ENCODE data around the gene SPAG4. TPM values are rescaled to one million over a fixed set of nuclear protein-coding genes. Genes with fewer than 3 reads are reported as not detected.
A peak's percentile ranks its signal among the peaks of the same experiment; 100 is the strongest.

Gene SPAG4
- total and polyA plus RNA-seq, 10 of the 15 experiments (the other 5 are each of a cell fraction or from before 2014, with no cell fraction given) = 0.90 to 12.5 (median 2.4) TPM

GRCh38 chr20:35664466-35665206 lies 49.0 kb downstream of the SPAG4 start, which contains the start of the genes CPNE1 and RBM12:
TSS of gene CPNE1 (minus strand) at chr20:35664900. CDS start at chr20:35632923, 31,977 bp downstream.
TSS of gene RBM12 (minus strand) at chr20:35664900. CDS start at chr20:35655322, 9,578 bp downstream.
- Histone ChIP-seq H3K79me2 (ENCODE audit: control insufficient read depth, insufficient read depth, low read length) (peaks cover 54% of the 10 kb centered on the region), H3K4me2 (ENCODE audit: control insufficient read depth, insufficient read depth) (peak within 1 kb of the TSS; percentile 98), H3K36me3 (ENCODE audit: control insufficient read depth in 2 of 2, insufficient read depth in 2 of 2, low read length in 1 of 2) (peaks cover 0 to 8% of the 10 kb centered on the region in 2 experiments; a peak in 1 of 4 replicates), H3K9ac (ENCODE audit: control insufficient read depth, insufficient read depth, low read length) (peak within 1 kb of the TSS; percentile 87), H2AFZ (ENCODE audit: control insufficient read depth, low read depth, low read length) (peak within 1 kb of the TSS; percentile 94), H3K9me3 (replicated peaks; ENCODE audit: control insufficient read depth, insufficient read depth, low read length) (no peaks in the 10 kb centered on the region), H3K4me1 (ENCODE audit: control insufficient read depth, insufficient read depth, low read length) (peaks cover 10% of the 10 kb centered on the region), H4K20me1 (ENCODE audit: control insufficient read depth, insufficient read depth) (peaks cover 10% of the 10 kb centered on the region), H3K27ac (ENCODE audit: control insufficient read depth, insufficient read depth) (peak within 1 kb of the TSS; percentile 87), H3K27me3 (replicated peaks in 1 of 2; ENCODE audit: control insufficient read depth in 2 of 2, insufficient read depth in 2 of 2, low read length in 1 of 2) (no peaks in the 10 kb centered on the region), H3K4me3 (peak within 1 kb of the TSS; percentile 87)
- under 1% methylated on average over 51 of the region's 61 CpGs for WGBS (ENCODE audit: insufficient coverage, insufficient replicate concordance, low lambda C conversion rate, missing lambda C conversion rate)
- POLR2A ChIA-PET = interaction anchor here (0.6 to 2.9 kb wide), 7 partner anchors 47 to 290 kb away, joined by 3 to 24 read pairs (median 7); partner anchors contain the start of genes RBM39, SCAND1 and SPAG4
- CTCF ChIA-PET = interaction anchor here (0.7 to 2.5 kb wide), 3 partner anchors 46 to 78 kb away, joined by 3 to 9 read pairs (median 3); no protein-coding TSS in a partner anchor
- intact Hi-C loops (cut with micrococcal nuclease; ENCODE audit: unreplicated experiment) (loop anchor here (2.0 kb wide), 2 partner anchors 46 to 78 kb away; partner anchors contain the start of gene RBM39), in situ Hi-C loops (cut with MboI) (no loop called here)
- peak; percentile 86 for FAIRE-seq
- RAD21 ChIA-PET (ENCODE audit: unreplicated experiment) = interaction anchor here (0.7 to 4.5 kb wide), 4 partner anchors 46 to 640 kb away, joined by 3 to 29 read pairs (median 6); partner anchors contain the start of genes RBM39 and SPAG4
- ATAC-seq = peak; percentile 87
- DNase-seq (ENCODE audit: low read depth, low spot score) = peak; percentile 79
- no TSS peak for BruUV-seq (replicated peaks)
- SMC1A ChIA-PET (ENCODE audit: uncharacterized antibody, unreplicated experiment) = interaction anchor here (0.8 to 4.8 kb wide), 4 partner anchors 23 to 123 kb away, joined by 3 to 28 read pairs (median 4); partner anchors contain the start of gene ERGIC3
- TF ChIP-seq E4F1 (IDR thresholded peaks at IDR 0.05; ENCODE audit: borderline replicate concordance, partially characterized antibody) (peak; percentile 66), ZNF592 (IDR thresholded peaks at IDR 0.05) (peak; percentile 73; the same call in 1 of the 2 replicates), IKZF1 (conservative IDR thresholded peaks at IDR 0.05) (peak; percentile 69), ATF2 (IDR thresholded peaks at IDR 0.05; ENCODE audit: low read length) (no peak), JUNB (IDR thresholded peaks at IDR 0.05) (no peak), ZNF687 (IDR thresholded peaks at IDR 0.05) (peak; percentile 94), PML (IDR thresholded peaks at IDR 0.05; ENCODE audit: low read length) (peak; percentile 96), SP1 (IDR thresholded peaks at IDR 0.05; ENCODE audit: low read depth, low read length) (peak; percentile 22), MEF2B (IDR thresholded peaks at IDR 0.05; ENCODE audit: partially characterized antibody, poor library complexity, severe bottlenecking) (no peak)

All from GM12878 (cell line).